ENCODE data around the gene ALDH1A1.

Gene ALDH1A1

GRCh38 chr9:72936679-72937078, 16.2 kb downstream of the ALDH1A1 start:
- TF ChIP-seq CTCF (IDR thresholded peaks at IDR 0.05; ENCODE audit: insufficient read depth, low read depth, low read length, missing control alignments), result no peak

GRCh38 chr9:72936266-72936665, 16.6 kb downstream of the ALDH1A1 start:
- H3K4me3 ChIP-seq (ENCODE audit: low read depth, low read length), result no peak overlapping the region
- DNase-seq (ENCODE audit: low read depth), result no peak
- TF ChIP-seq CTCF (IDR thresholded peaks at IDR 0.05; ENCODE audit: insufficient read depth, low read depth, low read length, missing control alignments), result no peak

More at GRCh38 chr9:72936679-72937078, 16.2 kb downstream of the ALDH1A1 start:
- no peak for DNase-seq (ENCODE audit: low read depth)
- no peak overlapping the region for H3K4me3 ChIP-seq (ENCODE audit: low read depth, low read length)

- no peak for TF ChIP-seq CTCF (IDR thresholded peaks at IDR 0.05; ENCODE audit: insufficient read depth, low read depth, low read length, missing control alignments)
- H3K4me3 ChIP-seq (ENCODE audit: low read depth, low read length), result no peak overlapping the region
- no peak for DNase-seq (ENCODE audit: low read depth)
Measured at GRCh38 chr9:72935595-72935994, 17.3 kb downstream of the ALDH1A1 start.

- DNase-seq (ENCODE audit: low read depth), result no peak
- H3K4me3 ChIP-seq (ENCODE audit: low read depth, low read length), result no peak overlapping the region
- TF ChIP-seq CTCF (IDR thresholded peaks at IDR 0.05; ENCODE audit: insufficient read depth, low read depth, low read length, missing control alignments), result no peak
Measured at GRCh38 chr9:72933730-72934665, 18.9 kb downstream of the ALDH1A1 start.

GRCh38 chr9:72932619-72933018, 20.2 kb downstream of the ALDH1A1 start:
- H3K4me3 ChIP-seq (ENCODE audit: low read depth, low read length), result no peak overlapping the region
- no peak for DNase-seq (ENCODE audit: low read depth)
- TF ChIP-seq CTCF (IDR thresholded peaks at IDR 0.05; ENCODE audit: insufficient read depth, low read depth, low read length, missing control alignments), result no peak

- H3K4me3 ChIP-seq (ENCODE audit: low read depth, low read length), result no peak overlapping the region
- TF ChIP-seq CTCF (IDR thresholded peaks at IDR 0.05; ENCODE audit: insufficient read depth, low read depth, low read length, missing control alignments), result no peak
- no peak for DNase-seq (ENCODE audit: low read depth)
Measured at GRCh38 chr9:72931897-72932296, 21.0 kb downstream of the ALDH1A1 start.

Measured in GM12865 (cell line).